Stomach (tissue), 9 donors: Measurements from ENCODE around the gene USP24. TPM values are rescaled to one million over a fixed set of nuclear protein-coding genes. Genes with fewer than 3 reads are reported as not detected.
A peak's percentile ranks its signal among the peaks of the same experiment; 100 is the strongest.

Experiments used
- DNase-seq, 2 donors: peaks; one replicate each; pipeline versions ENCODE4 v3.0.0 to v3.0.0-alpha.2; 2013 to 2019
- H3K27ac ChIP-seq, 5 donors: fragments of 200-600 bp in 4 of 5; sonication (generic) in 4 of 5; one replicate each; pipeline ENCODE4 v1.5.1; 2013 to 2019; ENCODE audit warnings: mild to moderate bottlenecking in 1 of 5, moderate library complexity in 1 of 5
- H3K27me3 ChIP-seq, 3 donors: fragments of 200-600 bp; sonication (generic); one replicate each; pipeline ENCODE4 v1.5.1; 2017 to 2019; ENCODE audit warnings: mixed run types in 1 of 3
- H3K36me3 ChIP-seq, 4 donors: fragments of 200-600 bp; sonication (generic); 1 replicate in 3 of 4; 2 replicates in 1 of 4; pipeline ENCODE4 v1.5.1; 2016 to 2019
- H3K4me1 ChIP-seq, 4 donors: fragments of 200-600 bp; sonication (generic); one replicate each; pipeline ENCODE4 v1.5.1; 2016 to 2019
- H3K4me3 ChIP-seq, 4 donors: fragments of 200-600 bp; sonication (generic) in 3 of 4; one replicate each; pipeline ENCODE4 v1.5.1; 2016 to 2019; ENCODE audit warnings: mild to moderate bottlenecking in 1 of 4
- H3K9me3 ChIP-seq, 4 donors: fragments of 200-600 bp; sonication (generic); one replicate each; pipeline ENCODE4 v1.5.1; 2016 to 2019
- EP300 ChIP-seq: sonication (generic); formaldehyde crosslinking; IDR thresholded peaks from one replicate; pipeline ENCODE4 v1.6.1; 2017; ENCODE audit warnings: antibody characterized with exemption
- POLR2A ChIP-seq, 4 donors: fragments of 450-650 bp; IDR thresholded peaks; one replicate each; pipeline ENCODE4 v1.6.1; 2016; ENCODE audit warnings: antibody characterized with exemption in 4 of 4, control low read depth in 2 of 4, mild to moderate bottlenecking in 1 of 4, moderate library complexity in 1 of 4
- POLR2AphosphoS5 ChIP-seq, 3 donors: sonication (generic); formaldehyde crosslinking; IDR thresholded peaks; one replicate each; pipeline ENCODE4 v1.6.1; 2016; ENCODE audit warnings: antibody characterized with exemption in 3 of 3
- WGBS, 5 donors: extraction: QIAGEN DNeasy Blood & Tissue Kit in 3 of 5; methylation state at CpG; one replicate each; pipeline versions ENCODE4 v1.1.5 to v1.1.7; 2013 to 2018; 5-methylcytosine and 5-hydroxymethylcytosine counted together
- intact Hi-C: fragments of 100-400 bp; cut with DNase I; formaldehyde crosslinking; loops from one replicate; pipeline ENCODE4 v1.15.1; 2023; ENCODE audit warnings: low total_unique reads
- polyA plus RNA-seq, 3 donors: library from polyadenylated mRNA; stranded (reverse); fragments of 200-250 nt; gene quantifications; one replicate each; pipeline ENCODE4 v1.2.3, GENCODE V29; 2013
- total RNA-seq, 5 donors: library from RNA; depleted of rRNA; stranded (reverse); fragments of >200 nt; gene quantifications; one replicate each; pipeline versions ENCODE4 v1.1.0 to v1.2.3, GENCODE V29; 2014 to 2016
- TF ChIP-seq, protein P1 (sequence below), 7 experiments: fragments of 450-650 bp in 4 of 7; fragments of 200-600 bp in 3 of 7; sonication (generic) in 3 of 7; IDR thresholded peaks; one replicate each; pipeline ENCODE4 v1.5.1; 2016 to 2019; ENCODE audit warnings: antibody characterized with exemption in 7 of 7, control low read depth in 2 of 7, mild to moderate bottlenecking in 1 of 7
- donor health status: healthy with polysubstance abuse.
- donor health status: Bipolar disorder and iron deficiency.
- donor health status: healthy.

Gene USP24
- total and polyA plus RNA-seq, 8 donors: 5.5 to 114 (median 17.0) TPM

DNA sequence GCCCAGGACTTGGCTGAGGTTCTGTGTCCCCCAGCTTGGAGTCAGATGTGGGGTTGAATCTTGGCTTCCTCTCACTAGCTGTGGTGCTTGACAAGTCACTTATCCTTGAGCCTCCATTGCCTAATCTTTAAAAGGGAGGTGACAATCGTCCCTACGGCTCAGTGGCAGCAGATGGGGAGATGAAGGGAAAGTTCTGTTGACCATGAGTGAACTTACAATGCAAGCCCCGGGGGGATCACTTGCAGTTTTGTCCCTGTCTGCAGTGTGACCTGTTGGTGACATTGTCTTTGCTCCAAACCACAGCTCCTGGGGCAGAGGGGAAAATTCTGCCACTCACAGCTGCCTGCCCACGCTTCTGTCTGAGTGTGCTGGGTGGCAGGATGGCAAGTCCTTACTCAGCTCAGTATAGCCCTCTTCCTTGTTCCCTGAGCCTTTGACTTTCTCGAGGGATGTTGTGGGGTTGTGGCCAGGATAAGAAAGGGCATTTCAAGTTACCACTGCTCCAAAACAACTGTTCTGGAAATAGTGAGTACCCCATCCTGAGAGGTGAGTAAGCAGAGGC lies 174.2 kb downstream of the USP24 start:
- peak overlapping the region in 1 of 4 donors; percentile 42 for H3K4me3 ChIP-seq
- peaks cover 13 to 28% (median 19%) of the 10 kb centered on the region in 4 donors for H3K4me1 ChIP-seq
- intact Hi-C loops: no loop called here
- H3K27ac ChIP-seq: no peak overlapping the region
- TF ChIP-seq EP300 (no peak), POLR2A (IDR thresholded peaks at IDR 0.05) (no peak), POLR2AphosphoS5 (IDR thresholded peaks at IDR 0.05) (no peak)
- TF ChIP-seq, protein P1, sequence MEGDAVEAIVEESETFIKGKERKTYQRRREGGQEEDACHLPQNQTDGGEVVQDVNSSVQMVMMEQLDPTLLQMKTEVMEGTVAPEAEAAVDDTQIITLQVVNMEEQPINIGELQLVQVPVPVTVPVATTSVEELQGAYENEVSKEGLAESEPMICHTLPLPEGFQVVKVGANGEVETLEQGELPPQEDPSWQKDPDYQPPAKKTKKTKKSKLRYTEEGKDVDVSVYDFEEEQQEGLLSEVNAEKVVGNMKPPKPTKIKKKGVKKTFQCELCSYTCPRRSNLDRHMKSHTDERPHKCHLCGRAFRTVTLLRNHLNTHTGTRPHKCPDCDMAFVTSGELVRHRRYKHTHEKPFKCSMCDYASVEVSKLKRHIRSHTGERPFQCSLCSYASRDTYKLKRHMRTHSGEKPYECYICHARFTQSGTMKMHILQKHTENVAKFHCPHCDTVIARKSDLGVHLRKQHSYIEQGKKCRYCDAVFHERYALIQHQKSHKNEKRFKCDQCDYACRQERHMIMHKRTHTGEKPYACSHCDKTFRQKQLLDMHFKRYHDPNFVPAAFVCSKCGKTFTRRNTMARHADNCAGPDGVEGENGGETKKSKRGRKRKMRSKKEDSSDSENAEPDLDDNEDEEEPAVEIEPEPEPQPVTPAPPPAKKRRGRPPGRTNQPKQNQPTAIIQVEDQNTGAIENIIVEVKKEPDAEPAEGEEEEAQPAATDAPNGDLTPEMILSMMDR (IDR thresholded peaks at IDR 0.05): no peak
- no peaks in the 10 kb centered on the region for H3K9me3 ChIP-seq
- peaks cover 0 to 57% (median 36%) of the 10 kb centered on the region in 3 donors for H3K27me3 ChIP-seq
- no peak for DNase-seq
- 24 to 45% (median 41%) methylated on average over 5 of the region's 5 CpGs for WGBS, 5 donors
- no peaks in the 10 kb centered on the region for H3K36me3 ChIP-seq

DNA sequence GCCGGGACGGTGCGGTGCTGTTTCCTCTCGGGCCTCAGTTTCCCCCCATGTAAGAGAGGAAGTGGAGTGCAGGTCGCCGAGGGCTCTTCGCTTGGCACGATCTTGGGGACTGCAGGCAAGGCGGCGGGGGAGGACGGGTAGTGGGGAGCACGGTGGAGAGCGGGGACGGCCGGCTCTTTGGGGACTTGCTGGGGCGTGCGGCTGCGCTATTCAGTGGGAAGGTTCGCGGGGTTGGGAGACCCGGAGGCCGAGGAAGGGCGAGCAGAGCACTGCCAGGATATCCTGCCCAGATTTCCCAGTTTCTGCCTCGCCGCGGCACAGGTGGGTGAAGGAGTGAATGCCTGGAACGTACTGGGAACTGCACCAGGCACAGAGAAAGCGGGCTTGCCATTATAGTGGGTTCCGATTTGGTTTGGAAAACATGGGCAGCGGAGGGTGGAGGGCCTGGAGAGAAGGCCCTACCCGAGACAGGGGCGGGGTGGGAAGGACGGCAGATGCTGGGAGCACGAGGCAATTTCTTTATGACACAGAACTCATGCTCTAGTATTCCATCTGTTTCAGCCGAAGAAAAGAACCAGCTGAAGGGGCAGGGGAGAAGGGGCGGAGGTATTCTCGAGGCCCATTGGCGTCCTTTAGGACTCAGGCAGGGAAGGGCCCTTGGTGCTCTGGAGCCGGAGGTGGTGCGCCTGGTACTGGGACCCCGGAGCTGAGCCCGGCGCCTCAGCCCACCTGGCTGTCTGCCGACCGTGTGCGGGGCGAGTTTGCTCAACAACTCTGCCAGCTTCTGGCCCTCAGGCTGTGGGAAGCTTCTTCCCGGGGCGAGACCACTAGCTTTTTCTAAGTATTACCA lies 174.9 kb downstream of the USP24 start:
- TF ChIP-seq EP300 (no peak), POLR2A (IDR thresholded peaks at IDR 0.05) (no peak), POLR2AphosphoS5 (IDR thresholded peaks at IDR 0.05) (no peak)
- TF ChIP-seq, protein P1 (IDR thresholded peaks at IDR 0.05): no peak
- H3K4me3 ChIP-seq: peak overlapping the region; percentile 28 to 42 (median 39)

DNA sequence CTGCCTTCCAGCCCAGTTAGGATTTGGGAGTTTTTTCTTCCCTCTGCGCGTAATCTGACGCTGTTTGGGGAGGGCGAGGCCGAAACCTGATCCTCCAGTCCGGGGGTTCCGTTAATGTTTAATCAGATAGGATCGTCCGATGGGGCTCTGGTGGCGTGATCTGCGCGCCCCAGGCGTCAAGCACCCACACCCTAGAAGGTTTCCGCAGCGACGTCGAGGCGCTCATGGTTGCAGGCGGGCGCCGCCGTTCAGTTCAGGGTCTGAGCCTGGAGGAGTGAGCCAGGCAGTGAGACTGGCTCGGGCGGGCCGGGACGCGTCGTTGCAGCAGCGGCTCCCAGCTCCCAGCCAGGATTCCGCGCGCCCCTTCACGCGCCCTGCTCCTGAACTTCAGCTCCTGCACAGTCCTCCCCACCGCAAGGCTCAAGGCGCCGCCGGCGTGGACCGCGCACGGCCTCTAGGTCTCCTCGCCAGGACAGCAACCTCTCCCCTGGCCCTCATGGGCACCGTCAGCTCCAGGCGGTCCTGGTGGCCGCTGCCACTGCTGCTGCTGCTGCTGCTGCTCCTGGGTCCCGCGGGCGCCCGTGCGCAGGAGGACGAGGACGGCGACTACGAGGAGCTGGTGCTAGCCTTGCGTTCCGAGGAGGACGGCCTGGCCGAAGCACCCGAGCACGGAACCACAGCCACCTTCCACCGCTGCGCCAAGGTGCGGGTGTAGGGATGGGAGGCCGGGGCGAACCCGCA lies 175.7 kb downstream of the USP24 start, which contains the start of gene PCSK9:
TSS of gene PCSK9 (plus strand) at position 207 of the 741 bp plus-strand sequence. CDS start at position 497, 290 bp downstream.
- Histone ChIP-seq H3K27me3 (peaks cover 0 to 67% (median 36%) of the 10 kb centered on the region in 3 donors), H3K36me3 (no peaks in the 10 kb centered on the region), H3K4me1 (peaks cover 13 to 31% (median 19%) of the 10 kb centered on the region in 4 donors), H3K27ac (no peak within 1 kb of the TSS), H3K4me3 (peak within 1 kb of the TSS; percentile 28 to 42 (median 39)), H3K9me3 (no peaks in the 10 kb centered on the region)
- TF ChIP-seq EP300: no peak
- TF ChIP-seq POLR2AphosphoS5 (IDR thresholded peaks at IDR 0.05): no peak
- no peak for TF ChIP-seq POLR2A (IDR thresholded peaks at IDR 0.05)
- intact Hi-C loops: no loop called here
- WGBS, 5 donors: 1 to 3% (median 2%) methylated on average over 29 to 67 of the region's 67 CpGs
- peak in 1 of 2 donors; percentile 82 for DNase-seq

More for the DNA sequence above, 174.9 kb downstream of the USP24 start:
- H3K9me3 ChIP-seq: no peaks in the 10 kb centered on the region
- H3K27ac ChIP-seq: no peak overlapping the region
- WGBS, 5 donors: 6 to 19% (median 10%) methylated on average over 30 to 49 of the region's 49 CpGs
- DNase-seq: peak in 1 of 2 donors; percentile 58
- intact Hi-C loops: no loop called here
- H3K36me3 ChIP-seq: no peaks in the 10 kb centered on the region
- H3K27me3 ChIP-seq: peaks cover 0 to 60% (median 36%) of the 10 kb centered on the region in 3 donors
- H3K4me1 ChIP-seq: peaks cover 13 to 31% (median 19%) of the 10 kb centered on the region in 4 donors

DNA sequence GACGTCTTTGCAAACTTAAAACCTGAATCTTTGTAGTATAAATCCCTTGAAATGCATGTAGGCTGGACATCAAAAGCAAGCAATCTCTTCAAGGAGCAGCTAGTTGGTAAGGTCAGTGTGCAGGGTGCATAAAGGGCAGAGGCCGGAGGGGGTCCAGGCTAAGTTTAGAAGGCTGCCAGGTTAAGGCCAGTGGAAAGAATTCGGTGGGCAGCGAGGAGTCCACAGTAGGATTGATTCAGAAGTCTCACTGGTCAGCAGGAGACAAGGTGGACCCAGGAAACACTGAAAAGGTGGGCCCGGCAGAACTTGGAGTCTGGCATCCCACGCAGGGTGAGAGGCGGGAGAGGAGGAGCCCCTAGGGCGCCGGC lies 176.2 kb downstream of the USP24 start:
- Histone ChIP-seq H3K4me3 (peak overlapping the region in 2 of 4 donors; percentile 41 to 42), H3K27me3 (peaks cover 0 to 72% (median 36%) of the 10 kb centered on the region in 3 donors), H3K36me3 (no peaks in the 10 kb centered on the region), H3K4me1 (peaks cover 13 to 31% (median 19%) of the 10 kb centered on the region in 4 donors), H3K27ac (no peak overlapping the region), H3K9me3 (no peaks in the 10 kb centered on the region)
- intact Hi-C loops: no loop called here
- no peak for TF ChIP-seq POLR2AphosphoS5 (IDR thresholded peaks at IDR 0.05)
- 30 to 37% (median 35%) methylated on average over 9 of the region's 9 CpGs for WGBS, 5 donors
- no peak for DNase-seq

DNA sequence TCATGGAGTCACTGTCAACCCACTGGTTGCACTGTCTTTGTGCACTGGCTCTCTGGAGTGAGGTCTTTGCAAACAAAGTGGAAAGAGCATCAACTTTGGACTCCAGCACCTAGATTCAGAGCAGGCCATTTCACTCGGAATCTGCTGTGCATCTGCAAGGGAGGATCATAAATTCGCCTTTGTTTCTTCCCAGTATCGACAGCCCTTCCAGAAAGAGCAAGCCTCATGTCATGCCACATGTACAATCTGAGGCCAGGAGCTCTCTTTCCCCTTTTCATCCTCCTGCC lies 176.7 kb downstream of the USP24 start:
- H3K4me3 ChIP-seq: no peak overlapping the region
- H3K27me3 ChIP-seq: peaks cover 0 to 76% (median 36%) of the 10 kb centered on the region in 3 donors
- no peak overlapping the region for H3K27ac ChIP-seq
- no peak for DNase-seq
- TF ChIP-seq POLR2A (IDR thresholded peaks at IDR 0.05) (no peak), POLR2AphosphoS5 (IDR thresholded peaks at IDR 0.05) (no peak), EP300 (no peak)
- TF ChIP-seq, protein P1 (IDR thresholded peaks at IDR 0.05): no peak
- 83 to 95% (median 90%) methylated on average over 3 of the region's 3 CpGs for WGBS, 5 donors
- intact Hi-C loops: no loop called here
- no peaks in the 10 kb centered on the region for H3K36me3 ChIP-seq
- no peaks in the 10 kb centered on the region for H3K9me3 ChIP-seq
- peaks cover 13 to 31% (median 19%) of the 10 kb centered on the region in 4 donors for H3K4me1 ChIP-seq
